Measurements from ENCODE around the gene ZNF835. TPM values are rescaled to one million over a fixed set of nuclear protein-coding genes. Genes with fewer than 3 reads are reported as not detected.

The ZNF835 gene
- polyA plus RNA-seq (2011; rRNA removed): not detected in 2 replicates
- polyA plus RNA-seq (2012; cell fraction: cytosol; rRNA removed): not detected in 2 replicates
- polyA plus RNA-seq (2012; cell fraction: nucleus; rRNA removed): not detected in 2 replicates
- not detected in 3 replicates for polyA plus RNA-seq (2017; fragmentation: RNase III; extraction: RNeasy Plus Mini Kit Qiagen cat#74134 plus additional on column Dnase treatment)
- polyA minus RNA-seq (2011; rRNA and poly(A)+ RNA removed): not detected in 2 replicates

- WGBS (ENCODE audit: missing lambda C conversion rate): 69% methylated on average over 32 of the region's 32 CpGs
- H3K9me3 ChIP-seq: peaks cover 59% of the 10 kb centered on the region
- no peak within 1 kb of the TSS for H3K4me2 ChIP-seq
- DNase-seq (ENCODE audit: low read depth in 1 of 2, low spot score in 1 of 2): no peak
- FAIRE-seq: no peak
- TF ChIP-seq ZFP36 (IDR thresholded peaks at IDR 0.05; ENCODE audit: borderline replicate concordance, partially characterized antibody) (no peak), RFX5 (IDR thresholded peaks at IDR 0.05) (no peak), CEBPB (IDR thresholded peaks at IDR 0.05) (no peak), ELK1 (IDR thresholded peaks at IDR 0.05; ENCODE audit: low read depth, low read length) (no peak), USF2 (IDR thresholded peaks at IDR 0.05) (no peak), PBX3 (IDR thresholded peaks at IDR 0.05) (no peak), JUNB (IDR thresholded peaks at IDR 0.05) (no peak), BHLHE40 (IDR thresholded peaks at IDR 0.05; ENCODE audit: low read depth, low read length) (no peak)
- H3K4me1 ChIP-seq: no peaks in the 10 kb centered on the region
- no peak for ATAC-seq
- H3K4me3 ChIP-seq: no peak within 1 kb of the TSS
- ChIA-PET CTCF (no interaction called here), POLR2A (no interaction called here)
- H3K27ac ChIP-seq: no peak within 1 kb of the TSS
Measured at GRCh38 chr19:56671613-56671994, at the start of gene ZNF835. Gene ZNF835, minus strand, starts transcription at chr19:56671757. Its CDS starts 6,559 bp downstream, at chr19:56665198.

- ATAC-seq: no peak
- Histone ChIP-seq H3K4me3 (no peak overlapping the region), H3K27ac (no peak overlapping the region), H3K4me1 (no peaks in the 10 kb centered on the region), H3K4me2 (no peak overlapping the region), H3K9me3 (peaks cover 51% of the 10 kb centered on the region)
- ChIA-PET POLR2A (no interaction called here), CTCF (no interaction called here)
- FAIRE-seq: no peak
- DNase-seq (ENCODE audit: low read depth in 1 of 2, low spot score in 1 of 2): no peak
- WGBS (ENCODE audit: missing lambda C conversion rate): 1% methylated on average over 3 of the region's 3 CpGs
- TF ChIP-seq GATA3 (IDR thresholded peaks at IDR 0.05; ENCODE audit: borderline replicate concordance): no peak
- no peak for TF ChIP-seq CBX8 (IDR thresholded peaks at IDR 0.05)
- no peak for TF ChIP-seq CHD2 (IDR thresholded peaks at IDR 0.05; ENCODE audit: low read length, partially characterized antibody)
- TF ChIP-seq HOXA7 (CRISPR knock-in tag; IDR thresholded peaks at IDR 0.05): no peak
- TF ChIP-seq FOSL2 (IDR thresholded peaks at IDR 0.05): no peak
- no peak for TF ChIP-seq FOSL2 (CRISPR knock-in tag; IDR thresholded peaks at IDR 0.05)
Measured at GRCh38 chr19:56720281-56720680, 48.7 kb upstream of the ZNF835 start.

GRCh38 chr19:56718231-56718630, 46.7 kb upstream of the ZNF835 start:
- POLR2A ChIA-PET: no interaction called here
- ATAC-seq (no peak), FAIRE-seq (no peak), DNase-seq (ENCODE audit: low read depth in 1 of 2, low spot score in 1 of 2) (no peak)
- 10% methylated on average over 6 of the region's 6 CpGs for WGBS (ENCODE audit: missing lambda C conversion rate)
- peaks cover 42% of the 10 kb centered on the region for H3K9me3 ChIP-seq
- no peak overlapping the region for H3K4me3 ChIP-seq
- H3K27ac ChIP-seq: no peak overlapping the region
- H3K4me2 ChIP-seq: no peak overlapping the region
- CTCF ChIA-PET: no interaction called here
- no peak for TF ChIP-seq RNF2 (IDR thresholded peaks at IDR 0.05; ENCODE audit: borderline replicate concordance, low read depth)
- TF ChIP-seq USF2 (IDR thresholded peaks at IDR 0.05): no peak
- TF ChIP-seq JUNB (IDR thresholded peaks at IDR 0.05): no peak
- TF ChIP-seq HMGXB4 (CRISPR knock-in tag; IDR thresholded peaks at IDR 0.05; ENCODE audit: borderline replicate concordance): no peak
- no peak for TF ChIP-seq ZC3H11A (IDR thresholded peaks at IDR 0.05)
- no peak for TF ChIP-seq PBX3 (IDR thresholded peaks at IDR 0.05)
- TF ChIP-seq ZNF302 (CRISPR knock-in tag; IDR thresholded peaks at IDR 0.05): no peak
- no peaks in the 10 kb centered on the region for H3K4me1 ChIP-seq
